ENCODE measurements around the gene PRMT5.

DNA sequence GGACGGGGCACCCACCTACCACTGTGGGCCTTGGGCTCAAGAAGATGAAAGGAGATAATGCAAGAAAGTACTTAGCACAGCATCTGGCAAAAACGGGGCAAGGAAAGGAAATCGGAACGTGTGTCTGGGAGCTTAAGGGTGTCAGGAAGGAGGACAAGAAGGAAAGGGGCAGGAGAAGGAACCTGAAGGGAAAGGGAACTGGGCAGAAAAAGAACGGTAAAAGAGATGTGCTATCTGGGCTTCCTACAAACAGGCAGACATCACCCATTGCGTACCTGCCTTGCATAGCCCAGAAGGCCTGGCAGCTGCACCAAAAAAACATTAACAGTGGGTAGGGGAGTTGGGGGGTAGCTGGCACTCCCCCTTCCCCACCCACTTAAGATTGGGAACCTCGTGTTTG, 47.1 kb downstream of the PRMT5 start:
- TF ChIP-seq EZH2phosphoT487 (IDR thresholded peaks at IDR 0.05; ENCODE audit: borderline replicate concordance, low read length) (no peak), EZH2 (IDR thresholded peaks at IDR 0.05; ENCODE audit: low read length, unreplicated experiment) (no peak), CTCF (conservative IDR thresholded peaks at IDR 0.05; ENCODE audit: low read depth, low read length) (no peak)
